Measurements from ENCODE around the gene PDK1.

The PDK1 gene

GRCh38 chr2:172642301-172643020 is 86.6 kb downstream of the PDK1 start:
- no peak for DNase-seq

- no peak for DNase-seq
Observed at GRCh38 chr2:172643142-172643541, 87.3 kb downstream of the PDK1 start.

GRCh38 chr2:172647439-172647838 is 91.5 kb downstream of the PDK1 start:
- DNase-seq: peak; percentile 31

DNA sequence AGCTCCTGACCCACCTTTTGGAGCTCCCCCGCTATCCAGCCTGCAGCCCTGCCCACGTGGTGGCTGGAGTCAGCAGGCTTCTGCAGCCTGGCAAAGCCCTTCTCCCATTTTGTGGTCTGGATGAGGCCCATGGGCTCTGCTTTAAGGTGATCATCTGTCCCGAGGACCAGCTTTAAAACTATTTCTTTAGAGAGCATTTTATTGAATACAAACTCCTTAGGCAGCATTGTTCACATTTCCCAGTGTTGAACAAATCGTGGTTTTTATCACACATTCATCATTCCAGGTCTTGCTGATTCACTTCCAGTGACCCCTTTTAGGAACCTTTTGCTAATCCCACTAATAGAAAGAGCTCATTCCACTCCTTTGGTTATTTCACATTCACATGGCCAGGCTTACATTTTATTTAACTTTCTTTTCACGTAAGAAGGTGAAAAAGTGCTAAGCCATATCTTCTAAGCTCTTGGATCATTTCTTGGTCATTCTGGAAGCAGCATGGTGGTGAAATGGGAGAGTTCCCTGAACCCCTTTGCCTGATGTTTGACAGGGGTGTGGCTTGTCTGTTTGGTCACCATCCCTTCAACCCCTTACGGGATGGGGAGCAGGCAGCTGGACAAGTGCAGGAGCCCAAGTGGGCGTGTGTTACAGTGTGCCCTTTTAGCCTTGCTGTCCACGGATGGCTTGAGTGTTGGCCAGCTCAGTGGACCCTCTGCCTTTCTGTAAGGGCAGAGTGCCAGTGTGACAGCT is 99.4 kb downstream of the PDK1 start:
- peak; percentile 75 for DNase-seq

DNA sequence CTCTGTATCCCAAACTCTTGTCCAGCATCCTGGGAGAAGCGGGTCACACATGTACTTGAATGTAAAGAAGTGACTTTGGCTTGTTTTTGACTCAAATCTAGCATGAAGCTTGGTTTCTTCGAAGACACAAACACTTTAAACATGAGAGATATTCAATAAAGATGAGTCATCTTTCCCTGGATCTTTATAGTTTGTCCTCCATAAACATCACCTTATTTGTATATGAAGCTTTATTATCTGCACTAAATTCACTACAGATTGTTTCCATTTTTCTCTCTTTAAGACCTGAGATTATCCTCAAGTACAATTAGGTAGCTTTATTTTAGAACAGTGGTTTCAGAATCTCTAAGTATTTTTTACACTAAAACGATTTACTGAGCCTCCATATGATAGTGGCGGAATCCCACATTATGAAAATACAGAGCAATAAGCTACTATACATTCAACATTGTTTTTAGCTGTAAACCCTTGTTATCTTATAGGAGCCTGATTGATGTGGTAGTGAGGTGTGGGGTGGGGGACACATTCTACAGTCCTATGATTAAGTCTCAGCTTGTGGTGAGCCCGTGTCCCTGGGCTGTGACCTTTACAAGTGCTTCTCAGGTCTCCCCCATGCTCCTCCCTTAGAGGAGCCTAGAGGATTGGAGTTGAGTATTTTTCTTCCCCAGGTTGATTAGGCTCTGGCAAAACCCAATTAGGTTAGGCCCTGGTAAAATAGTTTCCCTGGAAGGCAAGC is 100.1 kb downstream of the PDK1 start:
- no peak for DNase-seq

Measured in fibroblast of skin of scalp (primary cell).